ENCODE measurements around the gene GDE1.

The GDE1 gene

GRCh38 chr16:19460397-19460796 is 61.5 kb downstream of the GDE1 start:
- Histone ChIP-seq H3K4me3 (ENCODE audit: low read depth in 1 of 2, low read length in 1 of 2) (no peak overlapping the region), H3K27me3 (peaks cover 5% of the 10 kb centered on the region), H3K27ac (no peak overlapping the region), H3K4me1 (ENCODE audit: control insufficient read depth in 1 of 2, insufficient read depth in 1 of 2, low read depth in 1 of 2, low read length in 1 of 2) (peaks cover 0 to 7% of the 10 kb centered on the region in 2 experiments), H3K9me3 (no peaks in the 10 kb centered on the region), H3K36me3 (no peaks in the 10 kb centered on the region)
- no peak for TF ChIP-seq CTCF (IDR thresholded peaks at IDR 0.05)

GRCh38 chr16:19458722-19459379 is 63.0 kb downstream of the GDE1 start:
- H3K27ac ChIP-seq = no peak overlapping the region
- H3K36me3 ChIP-seq = no peaks in the 10 kb centered on the region
- TF ChIP-seq CTCF (IDR thresholded peaks at IDR 0.05) = no peak
- peaks cover 0 to 7% of the 10 kb centered on the region in 2 experiments for H3K4me1 ChIP-seq (ENCODE audit: control insufficient read depth in 1 of 2, insufficient read depth in 1 of 2, low read depth in 1 of 2, low read length in 1 of 2)
- H3K4me3 ChIP-seq (ENCODE audit: low read depth in 1 of 2, low read length in 1 of 2) = no peak overlapping the region
- peaks cover 5% of the 10 kb centered on the region for H3K27me3 ChIP-seq
- no peaks in the 10 kb centered on the region for H3K9me3 ChIP-seq
